HepG2 (cell line): ENCODE data around the gene THADA. TPM values are rescaled to one million over a fixed set of nuclear protein-coding genes. Genes with fewer than 3 reads are reported as not detected.

Experiments
- CBX1 ChIP-seq: IDR thresholded peaks from one replicate; pipeline ENCODE4 v1.6.1; 2016; ENCODE audit warnings: antibody characterized with exemption, low read depth
- HDAC6 ChIP-seq: fragments of 200-600 bp; sonication (generic); IDR thresholded peaks from 2 replicates; pipeline ENCODE4 v1.7.0; 2017; ENCODE audit warnings: mild to moderate bottlenecking, antibody characterized with exemption, low read length, low read depth
- IKZF4 ChIP-seq: sonication (generic); formaldehyde crosslinking; IDR thresholded peaks from 2 replicates; pipeline ENCODE4 v1.5.1; 2020; ENCODE audit warnings: borderline replicate concordance, mild to moderate bottlenecking, low read depth, missing genetic modification reagents; ENCODE audit errors: not compliant biosample characterization
- KAT7 ChIP-seq: IDR thresholded peaks from 2 replicates; pipeline ENCODE4 v1.6.1; 2018; ENCODE audit warnings: borderline replicate concordance, missing compliant biosample characterization
- KLF15 ChIP-seq: sonication (generic); formaldehyde crosslinking; IDR thresholded peaks from 2 replicates; pipeline ENCODE4 v1.8.1; 2023; ENCODE audit warnings: borderline replicate concordance, mild to moderate bottlenecking, inconsistent platforms, missing genetic modification reagents, mixed read lengths
- MYC ChIP-seq: sonication (generic); formaldehyde crosslinking; IDR thresholded peaks from 2 replicates; pipeline ENCODE4 v1.9.0; 2021; ENCODE audit warnings: missing genetic modification reagents, borderline replicate concordance
- SP4 ChIP-seq: sonication (generic); formaldehyde crosslinking; IDR thresholded peaks from 2 replicates; pipeline ENCODE4 v1.8.1; 2023; ENCODE audit warnings: mild to moderate bottlenecking, missing genetic modification reagents
- THRA ChIP-seq: sonication (generic); formaldehyde crosslinking; IDR thresholded peaks from 2 replicates; pipeline ENCODE4 v1.4.0; 2020; ENCODE audit warnings: missing genetic modification reagents, borderline replicate concordance
- TSC22D2 ChIP-seq: sonication (generic); formaldehyde crosslinking; IDR thresholded peaks from 2 replicates; pipeline ENCODE4 v1.5.1; 2020; ENCODE audit warnings: missing genetic modification reagents, mild to moderate bottlenecking, borderline replicate concordance
- YEATS2 ChIP-seq: sonication (generic); formaldehyde crosslinking; IDR thresholded peaks from 2 replicates; pipeline ENCODE4 v1.4.0; 2020; ENCODE audit warnings: missing genetic modification reagents, borderline replicate concordance
- ZNF530 ChIP-seq: sonication (generic); formaldehyde crosslinking; IDR thresholded peaks from 2 replicates; pipeline ENCODE4 v1.5.0; 2020; ENCODE audit warnings: low read depth, mild to moderate bottlenecking, missing genetic modification reagents
- ZNF784 ChIP-seq: sonication (generic); formaldehyde crosslinking; IDR thresholded peaks from 2 replicates; pipeline ENCODE4 v1.5.1; 2020; ENCODE audit warnings: missing genetic modification reagents, mild to moderate bottlenecking, borderline replicate concordance
- polyA plus RNA-seq, 8 experiments: library from polyadenylated mRNA; depleted of rRNA in 3 of 8; stranded (reverse) in 7 of 8; unstranded in 1 of 8; fragments of >200 nt; fragmentation: Illumina TruSeq in 4 of 8; extraction: Trizol in 4 of 8; gene quantifications; 2 replicates each; pipeline versions ENCODE4 v1.2.1 to v1.2.3, GENCODE V29; 2011 to 2016; ENCODE audit warnings: low read depth in 4 of 8, missing spikeins in 1 of 8, mixed read lengths in 1 of 8; ENCODE audit not compliant: insufficient read depth in 1 of 8
- total RNA-seq, 5 experiments: library from RNA; depleted of rRNA; stranded (reverse); fragments of >200 nt; fragmentation: Illumina TruSeq; extraction: Trizol; gene quantifications; 2 replicates each; pipeline ENCODE4 v1.2.3, GENCODE V29; 2016; ENCODE audit warnings: low read depth in 1 of 5
- TF ChIP-seq, protein P1 (sequence below): sonication (generic); formaldehyde crosslinking; IDR thresholded peaks from 2 replicates; pipeline ENCODE4 v1.4.0; 2020; ENCODE audit warnings: missing genetic modification reagents
- TF ChIP-seq, protein P2 (sequence below): conservative IDR thresholded peaks from 2 replicates; pipeline ENCODE4 v1.6.1; 2018; ENCODE audit warnings: missing genetic modification reagents

THADA gene
- total and polyA plus RNA-seq, 2 of the 13 experiments (the other 11 are each of a cell fraction or from before 2014, with no cell fraction given), result 12.7 to 21.7 TPM

GRCh38 chr2:43193652-43194120 is 402.2 kb downstream of the THADA start (continued):
- TF ChIP-seq, protein P1, sequence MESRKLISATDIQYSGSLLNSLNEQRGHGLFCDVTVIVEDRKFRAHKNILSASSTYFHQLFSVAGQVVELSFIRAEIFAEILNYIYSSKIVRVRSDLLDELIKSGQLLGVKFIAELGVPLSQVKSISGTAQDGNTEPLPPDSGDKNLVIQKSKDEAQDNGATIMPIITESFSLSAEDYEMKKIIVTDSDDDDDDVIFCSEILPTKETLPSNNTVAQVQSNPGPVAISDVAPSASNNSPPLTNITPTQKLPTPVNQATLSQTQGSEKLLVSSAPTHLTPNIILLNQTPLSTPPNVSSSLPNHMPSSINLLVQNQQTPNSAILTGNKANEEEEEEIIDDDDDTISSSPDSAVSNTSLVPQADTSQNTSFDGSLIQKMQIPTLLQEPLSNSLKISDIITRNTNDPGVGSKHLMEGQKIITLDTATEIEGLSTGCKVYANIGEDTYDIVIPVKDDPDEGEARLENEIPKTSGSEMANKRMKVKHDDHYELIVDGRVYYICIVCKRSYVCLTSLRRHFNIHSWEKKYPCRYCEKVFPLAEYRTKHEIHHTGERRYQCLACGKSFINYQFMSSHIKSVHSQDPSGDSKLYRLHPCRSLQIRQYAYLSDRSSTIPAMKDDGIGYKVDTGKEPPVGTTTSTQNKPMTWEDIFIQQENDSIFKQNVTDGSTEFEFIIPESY (CRISPR knock-in tag), result no peak
- TF ChIP-seq KAT7 (CRISPR knock-in tag) (no peak; the same call in 1 of the 2 replicates), ZNF784 (CRISPR knock-in tag) (no peak), TSC22D2 (CRISPR knock-in tag) (no peak), YEATS2 (CRISPR knock-in tag) (no peak), THRA (CRISPR knock-in tag) (no peak; the same call in 1 of the 2 replicates), ZNF530 (CRISPR knock-in tag) (no peak), SP4 (CRISPR knock-in tag) (no peak), MYC (no peak), KLF15 (CRISPR knock-in tag) (no peak), HDAC6 (no peak), IKZF4 (CRISPR knock-in tag) (no peak), CBX1 (no peak)
- TF ChIP-seq, protein P2, sequence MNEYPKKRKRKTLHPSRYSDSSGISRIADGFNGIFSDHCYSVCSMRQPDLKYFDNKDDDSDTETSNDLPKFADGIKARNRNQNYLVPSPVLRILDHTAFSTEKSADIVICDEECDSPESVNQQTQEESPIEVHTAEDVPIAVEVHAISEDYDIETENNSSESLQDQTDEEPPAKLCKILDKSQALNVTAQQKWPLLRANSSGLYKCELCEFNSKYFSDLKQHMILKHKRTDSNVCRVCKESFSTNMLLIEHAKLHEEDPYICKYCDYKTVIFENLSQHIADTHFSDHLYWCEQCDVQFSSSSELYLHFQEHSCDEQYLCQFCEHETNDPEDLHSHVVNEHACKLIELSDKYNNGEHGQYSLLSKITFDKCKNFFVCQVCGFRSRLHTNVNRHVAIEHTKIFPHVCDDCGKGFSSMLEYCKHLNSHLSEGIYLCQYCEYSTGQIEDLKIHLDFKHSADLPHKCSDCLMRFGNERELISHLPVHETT (CRISPR knock-in tag), result no peak
